ENCODE results near the gene AZU1.
"Not testable (repeated sequence)": the region's sequence is repeated elsewhere in the genome, so short reads cannot be mapped to it uniquely, and the experiment has no call there.

- TF ChIP-seq POLR2A, CTCF (IDR thresholded peaks at IDR 0.05): not testable (repeated sequence)
Observed at GRCh38 chr19:820212-820611, 7.4 kb upstream of the AZU1 start.

All from body of pancreas (tissue), 4 donors.